ENCODE measurements around the gene RNU1-3.
"Not testable (repeated sequence)": the region's sequence is repeated elsewhere in the genome, so short reads cannot be mapped to it uniquely, and the experiment has no call there.

RNU1-3 gene

DNA sequence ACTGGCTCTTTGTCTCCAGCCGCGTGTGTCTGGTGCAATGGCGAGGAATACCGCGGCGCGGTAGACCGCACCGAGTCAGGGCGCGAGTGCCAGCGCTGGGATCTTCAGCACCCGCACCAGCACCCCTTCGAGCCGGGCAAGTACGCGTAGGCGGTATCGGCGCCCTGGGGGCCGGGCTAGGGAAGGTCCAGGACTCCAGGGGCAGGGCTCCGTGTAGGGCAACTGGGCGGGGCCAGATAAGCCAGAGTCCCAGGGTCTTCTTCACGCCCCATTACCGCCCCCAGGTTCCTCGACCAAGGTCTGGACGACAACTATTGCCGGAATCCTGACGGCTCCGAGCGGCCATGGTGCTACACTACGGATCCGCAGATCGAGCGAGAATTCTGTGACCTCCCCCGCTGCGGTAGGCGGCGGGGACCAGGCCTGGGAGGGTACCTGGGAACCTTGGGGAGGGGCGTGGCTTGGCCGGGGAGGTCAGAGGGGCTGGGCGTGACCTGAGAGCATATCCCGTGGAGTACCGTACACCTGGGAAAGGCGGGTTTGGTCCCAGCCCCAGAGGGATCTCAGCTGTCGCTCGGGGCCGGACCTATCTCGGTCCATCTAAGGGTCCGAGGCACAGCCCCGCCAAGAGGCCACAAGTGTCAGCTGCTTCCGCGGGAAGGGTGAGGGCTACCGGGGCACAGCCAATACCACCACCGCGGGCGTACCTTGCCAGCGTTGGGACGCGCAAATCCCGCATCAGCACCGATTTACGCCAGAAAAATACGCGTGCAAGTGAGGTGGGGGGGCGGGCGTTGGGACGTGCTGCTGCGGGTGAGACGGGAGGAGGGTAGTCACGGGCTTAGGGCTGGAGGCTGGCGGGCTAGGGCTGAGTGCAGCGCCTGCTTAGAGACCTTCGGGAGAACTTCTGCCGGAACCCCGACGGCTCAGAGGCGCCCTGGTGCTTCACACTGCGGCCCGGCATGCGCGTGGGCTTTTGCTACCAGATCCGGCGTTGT, 19.3 kb downstream of the RNU1-3 start:
- not testable (repeated sequence) for H3K27ac ChIP-seq (ENCODE audit: low read depth, low read length); H3K4me1 ChIP-seq (ENCODE audit: insufficient read depth, low read length); H3K36me3 ChIP-seq (ENCODE audit: insufficient read depth, low read length); H3K9me3 ChIP-seq (ENCODE audit: insufficient read depth, low read depth, low read length); H3K9ac ChIP-seq (ENCODE audit: low read depth, low read length)
- H3K4me3 ChIP-seq (ENCODE audit: low read length): peak overlapping the region; percentile 50
- WGBS: 3% methylated on average over 47 of the region's 84 CpGs
- H3K27me3 ChIP-seq (ENCODE audit: insufficient read depth, low read length): peaks cover 51% of the 10 kb centered on the region

DNA sequence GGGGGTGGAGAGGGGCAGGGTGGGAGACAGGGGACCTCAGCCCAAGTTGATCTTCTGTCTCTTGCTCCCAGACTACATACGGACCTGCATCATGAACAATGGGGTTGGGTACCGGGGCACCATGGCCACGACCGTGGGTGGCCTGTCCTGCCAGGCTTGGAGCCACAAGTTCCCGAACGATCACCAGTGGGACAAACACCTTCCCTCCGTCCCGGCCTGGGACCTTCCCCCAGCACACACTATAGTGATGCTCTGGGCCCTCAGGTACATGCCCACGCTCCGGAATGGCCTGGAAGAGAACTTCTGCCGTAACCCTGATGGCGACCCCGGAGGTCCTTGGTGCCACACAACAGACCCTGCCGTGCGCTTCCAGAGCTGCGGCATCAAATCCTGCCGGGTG, 20.0 kb downstream of the RNU1-3 start:
- WGBS: 91% methylated on average over 7 of the region's 17 CpGs
- not testable (repeated sequence) for H3K36me3 ChIP-seq (ENCODE audit: insufficient read depth, low read length); H3K9ac ChIP-seq (ENCODE audit: low read depth, low read length); H3K27ac ChIP-seq (ENCODE audit: low read depth, low read length); H3K9me3 ChIP-seq (ENCODE audit: insufficient read depth, low read depth, low read length); H3K4me3 ChIP-seq (ENCODE audit: low read length); H3K4me1 ChIP-seq (ENCODE audit: insufficient read depth, low read length)
- peaks cover 51% of the 10 kb centered on the region for H3K27me3 ChIP-seq (ENCODE audit: insufficient read depth, low read length)

DNA sequence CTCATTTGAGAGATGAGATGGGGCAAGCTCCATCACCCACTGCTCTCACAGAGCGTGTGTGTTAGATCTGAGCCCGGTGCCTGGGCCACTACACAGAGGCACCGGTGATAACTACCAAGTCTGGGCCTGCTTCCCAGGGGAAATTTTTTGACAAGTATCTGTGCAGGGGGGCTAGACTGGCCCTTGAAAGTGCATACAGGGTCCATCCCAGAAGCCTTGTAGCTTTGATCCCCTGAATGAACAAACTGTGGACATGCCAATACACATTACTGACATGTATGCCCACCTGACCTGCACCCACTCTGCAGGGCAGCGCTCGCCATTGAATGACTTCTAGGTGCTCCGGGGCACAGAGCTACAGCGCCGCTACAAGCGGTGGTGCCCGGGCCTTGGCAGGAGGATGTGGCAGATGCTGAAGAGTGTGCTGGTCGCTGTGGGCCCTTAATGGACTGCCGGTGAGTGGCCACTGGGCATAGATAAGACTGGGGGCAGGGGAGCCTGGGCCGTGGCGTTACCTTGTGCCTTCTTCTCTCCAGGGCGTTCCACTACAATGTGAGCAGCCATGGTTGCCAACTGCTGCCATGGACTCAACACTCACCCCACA, 20.6 kb downstream of the RNU1-3 start:
- peaks cover 48% of the 10 kb centered on the region for H3K27me3 ChIP-seq (ENCODE audit: insufficient read depth, low read length)
- H3K27ac ChIP-seq (ENCODE audit: low read depth, low read length); H3K9ac ChIP-seq (ENCODE audit: low read depth, low read length); H3K36me3 ChIP-seq (ENCODE audit: insufficient read depth, low read length); H3K4me1 ChIP-seq (ENCODE audit: insufficient read depth, low read length); H3K9me3 ChIP-seq (ENCODE audit: insufficient read depth, low read depth, low read length); H3K4me3 ChIP-seq (ENCODE audit: low read length): not testable (repeated sequence)
- WGBS: 91% methylated on average over 15 of the region's 15 CpGs

DNA sequence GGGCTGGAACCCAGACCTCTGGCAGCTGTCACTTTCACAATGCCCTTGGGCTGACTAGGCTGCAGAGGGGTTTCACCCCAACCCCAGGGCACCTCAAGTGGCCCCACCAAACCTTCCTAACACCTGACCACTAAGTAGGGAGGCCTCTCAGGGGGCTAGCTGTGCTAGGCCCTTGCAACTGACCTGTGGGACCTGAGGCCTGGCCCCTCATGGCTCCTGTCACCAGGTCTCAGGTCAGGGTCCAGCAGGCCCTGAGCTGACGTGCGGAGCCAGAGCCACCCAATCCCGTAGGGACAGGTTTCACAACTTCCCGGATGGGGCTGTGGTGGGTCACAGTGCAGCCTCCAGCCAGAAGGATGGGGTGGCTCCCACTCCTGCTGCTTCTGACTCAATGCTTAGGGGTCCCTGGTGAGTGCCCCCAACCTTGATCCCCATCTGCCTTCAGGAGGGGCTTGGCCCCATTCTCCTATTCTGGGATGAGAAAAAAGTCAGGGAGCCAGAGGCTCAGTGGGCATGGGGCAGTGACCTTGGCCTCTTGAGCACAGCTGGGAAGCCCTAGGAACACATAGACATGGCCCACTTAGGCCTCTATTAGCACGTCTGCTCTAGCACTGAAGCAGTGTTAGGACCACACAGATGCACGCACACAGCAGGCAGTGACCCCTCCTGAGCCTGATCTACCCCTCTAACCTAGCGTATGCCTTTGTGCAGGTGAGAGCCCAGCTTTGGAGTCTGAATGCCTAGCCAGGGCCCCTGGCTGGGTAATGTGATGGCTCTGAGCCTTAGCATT, 21.3 kb downstream of the RNU1-3 start:
- H3K27ac ChIP-seq (ENCODE audit: low read depth, low read length); H3K9me3 ChIP-seq (ENCODE audit: insufficient read depth, low read depth, low read length); H3K9ac ChIP-seq (ENCODE audit: low read depth, low read length); H3K4me1 ChIP-seq (ENCODE audit: insufficient read depth, low read length); H3K36me3 ChIP-seq (ENCODE audit: insufficient read depth, low read length): not testable (repeated sequence)
- Histone ChIP-seq H3K27me3 (ENCODE audit: insufficient read depth, low read length) (peaks cover 44% of the 10 kb centered on the region), H3K4me3 (ENCODE audit: low read length) (peak overlapping the region; percentile 83; the same call in 1 of the 2 replicates)
- 93% methylated on average over 7 of the region's 7 CpGs for WGBS

DNA sequence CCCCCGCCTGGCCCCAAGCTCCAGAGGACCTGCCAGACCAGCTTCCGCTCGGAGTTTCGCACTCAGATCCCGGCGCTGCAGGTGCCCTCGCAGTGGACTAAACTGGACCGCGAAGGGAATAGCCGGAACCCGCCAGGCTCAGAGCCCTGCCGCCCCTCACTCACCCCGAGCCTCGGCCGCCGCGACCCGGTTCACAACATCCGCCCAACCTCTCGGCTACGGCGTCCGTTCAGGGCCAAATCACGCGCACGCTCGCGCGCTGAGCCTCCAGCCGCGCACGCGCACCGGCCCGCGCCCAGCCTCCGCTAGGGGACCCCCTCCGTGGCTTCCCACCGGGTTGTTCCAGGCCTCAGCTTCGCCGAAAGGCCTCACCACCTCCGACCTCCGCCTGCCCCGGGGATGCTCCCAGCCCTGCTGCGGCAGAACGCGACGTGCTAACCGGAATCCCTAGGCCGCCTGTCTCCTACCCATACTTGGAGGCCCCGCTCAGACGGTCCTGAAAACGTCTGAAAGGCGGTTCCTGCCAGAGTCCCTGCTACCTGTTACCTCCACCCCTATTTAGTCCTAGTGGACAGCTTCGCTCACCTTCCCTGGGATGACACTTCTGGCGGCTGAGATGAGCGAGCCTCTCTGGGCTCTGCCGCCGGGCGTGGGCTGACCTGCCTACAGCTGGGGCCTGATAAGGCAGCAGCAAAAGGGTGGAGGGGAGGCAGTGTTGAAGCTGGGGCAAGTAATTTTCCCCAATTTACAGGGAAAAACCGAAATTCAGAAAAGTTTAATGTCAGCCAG, 22.1 kb downstream of the RNU1-3 start:
- 2% methylated on average over 57 of the region's 61 CpGs for WGBS
- H3K27ac ChIP-seq (ENCODE audit: low read depth, low read length): 0 out of 2 replicates have a peak overlapping the region, but pooled peaks have one; percentile 3

DNA sequence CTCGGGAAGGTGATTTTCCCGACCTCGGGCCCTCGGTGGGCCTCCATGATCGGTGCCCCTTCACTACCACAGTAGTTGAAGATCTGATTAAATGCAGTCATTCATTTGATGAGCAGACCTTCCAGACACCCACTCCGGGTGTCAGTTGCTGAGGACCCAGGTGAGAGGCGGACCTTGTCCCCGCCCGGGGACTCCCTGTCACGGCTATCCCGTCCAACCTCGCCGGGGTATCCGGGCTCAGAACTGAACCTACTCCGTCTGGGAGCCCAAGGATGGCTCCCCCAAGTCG, 22.6 kb downstream of the RNU1-3 start:
- 0 out of 2 replicates have a peak overlapping the region, but pooled peaks have one; percentile 3 for H3K27ac ChIP-seq (ENCODE audit: low read depth, low read length)
- H3K36me3 ChIP-seq (ENCODE audit: insufficient read depth, low read length): no peaks in the 10 kb centered on the region
- H3K9ac ChIP-seq (ENCODE audit: low read depth, low read length): peak overlapping the region; percentile 87
- peaks cover 3% of the 10 kb centered on the region; the same call in 1 of the 2 replicates for H3K4me1 ChIP-seq (ENCODE audit: insufficient read depth, low read length)
- 2% methylated on average over 16 of the region's 16 CpGs for WGBS
- H3K4me3 ChIP-seq (ENCODE audit: low read length): peak overlapping the region; percentile 83
- no peaks in the 10 kb centered on the region for H3K9me3 ChIP-seq (ENCODE audit: insufficient read depth, low read depth, low read length)
- H3K27me3 ChIP-seq (ENCODE audit: insufficient read depth, low read length): peaks cover 34% of the 10 kb centered on the region

More for the DNA sequence above, 22.1 kb downstream of the RNU1-3 start:
- Histone ChIP-seq H3K9ac (ENCODE audit: low read depth, low read length) (peak overlapping the region; percentile 87), H3K4me3 (ENCODE audit: low read length) (peak overlapping the region; percentile 83), H3K27me3 (ENCODE audit: insufficient read depth, low read length) (peaks cover 39% of the 10 kb centered on the region)
- not testable (repeated sequence) for H3K4me1 ChIP-seq (ENCODE audit: insufficient read depth, low read length); H3K36me3 ChIP-seq (ENCODE audit: insufficient read depth, low read length); H3K9me3 ChIP-seq (ENCODE audit: insufficient read depth, low read depth, low read length)

DNA sequence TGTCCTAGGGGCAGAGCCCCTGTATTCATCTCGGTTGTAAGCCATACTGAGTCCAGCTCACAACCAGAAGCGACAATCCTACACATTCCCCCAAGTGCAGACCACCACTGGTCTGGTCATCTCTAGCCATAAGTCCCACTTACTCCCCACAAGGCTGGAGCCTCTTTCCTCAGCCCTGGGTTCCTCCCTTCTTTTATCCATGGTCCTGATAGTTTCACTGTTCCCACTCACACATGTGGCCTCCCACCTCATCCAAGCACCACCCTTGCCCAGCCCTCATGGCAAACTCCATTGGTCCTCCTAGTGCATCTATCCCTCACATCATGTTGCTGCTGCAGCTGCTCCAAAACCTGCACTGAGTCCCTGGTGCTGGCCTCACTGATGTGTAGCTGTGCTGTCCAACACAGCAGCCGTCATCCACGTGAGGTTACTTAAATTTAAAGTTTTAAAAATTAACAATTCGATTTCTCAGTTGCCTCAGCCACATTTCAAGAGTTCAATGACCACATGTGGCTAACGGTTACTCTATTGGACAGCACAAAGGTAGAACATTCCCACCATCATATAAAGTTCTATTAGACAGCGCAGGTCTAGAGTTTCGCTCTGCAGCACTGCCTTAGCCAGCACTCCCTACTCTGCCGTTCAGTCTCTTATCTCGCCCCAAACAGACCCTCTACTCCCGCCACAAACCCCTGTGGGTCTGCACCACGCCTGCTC, 23.1 kb downstream of the RNU1-3 start:
- H3K4me3 ChIP-seq (ENCODE audit: low read length): peak overlapping the region; percentile 83
- peaks cover 31% of the 10 kb centered on the region for H3K27me3 ChIP-seq (ENCODE audit: insufficient read depth, low read length)
- WGBS: 50% methylated on average over 12 of the region's 12 CpGs
- not testable (repeated sequence) for H3K36me3 ChIP-seq (ENCODE audit: insufficient read depth, low read length); H3K27ac ChIP-seq (ENCODE audit: low read depth, low read length); H3K4me1 ChIP-seq (ENCODE audit: insufficient read depth, low read length); H3K9me3 ChIP-seq (ENCODE audit: insufficient read depth, low read depth, low read length)
- peak overlapping the region; percentile 87 for H3K9ac ChIP-seq (ENCODE audit: low read depth, low read length)

DNA sequence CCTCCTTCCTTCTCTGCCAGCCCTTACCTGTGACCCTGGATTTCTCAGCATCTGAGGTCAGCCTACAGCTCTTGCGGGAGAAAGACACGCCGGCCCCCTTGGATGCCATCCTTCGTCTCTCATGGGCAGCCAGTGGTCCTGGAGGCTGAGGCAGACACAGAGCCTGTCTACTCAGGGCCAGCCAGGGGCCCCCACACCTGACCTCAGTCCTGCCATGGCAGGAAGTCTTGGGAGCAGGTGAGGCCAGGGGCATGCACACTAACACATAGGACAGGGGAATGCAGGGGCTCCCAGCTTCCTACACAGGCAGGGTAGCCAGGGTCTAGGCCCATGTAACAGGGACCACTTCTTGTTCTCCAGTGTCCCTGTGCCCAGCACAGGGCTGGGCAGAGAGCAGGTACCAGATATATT, 23.7 kb downstream of the RNU1-3 start:
- H3K27ac ChIP-seq (ENCODE audit: low read depth, low read length); H3K9me3 ChIP-seq (ENCODE audit: insufficient read depth, low read depth, low read length); H3K9ac ChIP-seq (ENCODE audit: low read depth, low read length); H3K4me1 ChIP-seq (ENCODE audit: insufficient read depth, low read length); H3K4me3 ChIP-seq (ENCODE audit: low read length); H3K36me3 ChIP-seq (ENCODE audit: insufficient read depth, low read length): not testable (repeated sequence)
- WGBS: 93% methylated on average over 4 of the region's 4 CpGs
- H3K27me3 ChIP-seq (ENCODE audit: insufficient read depth, low read length): peaks cover 25% of the 10 kb centered on the region

DNA sequence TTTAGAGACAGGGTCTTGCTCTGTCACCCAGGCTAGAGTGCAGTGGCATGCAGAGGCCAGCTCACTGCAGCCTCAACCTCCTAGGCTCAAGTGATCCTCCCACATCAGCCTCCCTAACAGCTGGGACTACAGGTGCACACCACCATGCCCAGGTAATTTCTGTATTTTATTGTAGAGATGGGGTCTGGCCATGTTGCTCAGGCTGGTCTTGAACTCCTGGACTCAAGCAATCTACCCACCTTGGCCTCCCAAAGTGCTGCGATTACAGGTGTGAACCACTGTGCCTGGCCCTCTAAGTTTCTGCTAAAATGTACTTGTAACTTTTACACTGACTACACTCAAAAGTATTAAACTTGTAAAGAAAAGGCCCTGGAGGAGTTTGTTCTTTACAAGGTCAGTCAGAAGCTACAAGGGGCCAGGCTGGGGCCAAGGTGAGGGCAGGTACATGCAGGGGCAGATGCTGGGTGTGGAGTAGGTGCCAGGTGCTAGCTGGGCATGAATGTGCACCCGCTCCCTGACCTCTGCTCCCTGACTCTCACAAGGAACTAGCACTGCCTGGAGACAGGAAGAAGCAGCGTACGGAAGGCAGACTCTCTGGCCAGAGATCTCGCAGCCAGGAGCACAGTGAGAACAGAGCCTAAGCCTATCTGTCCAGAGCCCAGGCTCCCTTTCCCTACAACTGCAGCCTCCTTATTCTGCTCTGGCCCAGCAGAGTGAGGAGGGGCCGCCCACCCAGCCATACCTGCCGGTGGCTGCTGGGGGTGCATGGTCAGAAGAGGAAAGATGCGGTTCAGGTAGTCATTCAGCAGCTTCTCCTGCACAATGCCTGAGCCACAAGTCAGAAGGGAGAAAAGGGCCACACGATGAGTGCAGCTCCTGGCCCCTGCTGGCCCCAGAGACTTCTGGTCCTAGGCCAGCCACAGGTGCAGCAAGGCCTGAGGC, 24.5 kb downstream of the RNU1-3 start:
- H3K36me3 ChIP-seq (ENCODE audit: insufficient read depth, low read length); H3K27ac ChIP-seq (ENCODE audit: low read depth, low read length); H3K4me3 ChIP-seq (ENCODE audit: low read length); H3K9me3 ChIP-seq (ENCODE audit: insufficient read depth, low read depth, low read length); H3K9ac ChIP-seq (ENCODE audit: low read depth, low read length); H3K4me1 ChIP-seq (ENCODE audit: insufficient read depth, low read length): not testable (repeated sequence)
- WGBS: 88% methylated on average over 9 of the region's 9 CpGs
- peaks cover 19% of the 10 kb centered on the region for H3K27me3 ChIP-seq (ENCODE audit: insufficient read depth, low read length)
